ENCODE results near the gene OR8D4.
"Not testable (repeated sequence)": the region's sequence is repeated elsewhere in the genome, so short reads cannot be mapped to it uniquely, and the experiment has no call there.

OR8D4 gene

DNA sequence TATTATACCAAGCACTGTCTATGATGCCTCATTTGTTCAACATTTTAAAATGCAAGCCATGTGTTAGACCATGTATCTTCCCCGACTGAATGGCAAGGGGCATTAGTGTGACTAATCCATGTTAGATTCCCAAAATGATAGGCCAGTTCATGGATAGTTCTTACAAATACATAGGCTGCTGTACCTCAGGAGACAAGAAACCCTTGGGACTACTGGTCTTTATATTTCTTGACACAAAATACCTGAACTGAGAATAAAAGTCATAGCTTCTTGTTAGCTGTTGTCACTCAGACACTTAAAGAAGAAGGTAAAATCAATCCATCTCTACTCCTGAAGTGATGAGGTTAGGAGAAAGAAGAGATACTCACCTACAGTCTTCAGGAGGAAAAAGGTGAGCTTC is at the start of gene OR8D4:
OR8D4 (plus strand) TSS at position 301 of the 400 bp plus-strand sequence. CDS start 4,265 bp downstream, outside the sequence.
- H3K4me3 ChIP-seq (ENCODE audit: low read depth, low read length), result no peak within 1 kb of the TSS

DNA sequence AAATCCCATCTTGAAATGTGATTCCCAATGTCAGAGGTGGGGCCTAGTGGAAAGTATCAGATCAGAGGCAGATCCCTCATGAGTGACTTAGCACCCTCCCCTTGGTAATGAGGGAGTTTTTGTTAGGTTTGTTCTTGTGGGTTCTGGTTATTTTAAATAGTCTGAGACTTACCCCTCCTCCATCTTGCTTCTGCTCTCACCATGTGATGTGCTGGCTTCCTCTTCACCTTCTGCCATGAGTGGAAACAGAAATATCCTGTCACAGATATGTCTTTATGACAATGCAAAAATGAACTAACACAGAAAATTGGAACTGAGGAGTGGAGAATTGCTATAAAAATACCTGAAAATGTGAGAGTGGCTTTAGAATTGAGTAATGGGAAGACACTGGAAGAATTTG is 49.6 kb upstream of the OR8D4 start:
- H3K4me3 ChIP-seq (ENCODE audit: low read depth, low read length), result no peak overlapping the region

DNA sequence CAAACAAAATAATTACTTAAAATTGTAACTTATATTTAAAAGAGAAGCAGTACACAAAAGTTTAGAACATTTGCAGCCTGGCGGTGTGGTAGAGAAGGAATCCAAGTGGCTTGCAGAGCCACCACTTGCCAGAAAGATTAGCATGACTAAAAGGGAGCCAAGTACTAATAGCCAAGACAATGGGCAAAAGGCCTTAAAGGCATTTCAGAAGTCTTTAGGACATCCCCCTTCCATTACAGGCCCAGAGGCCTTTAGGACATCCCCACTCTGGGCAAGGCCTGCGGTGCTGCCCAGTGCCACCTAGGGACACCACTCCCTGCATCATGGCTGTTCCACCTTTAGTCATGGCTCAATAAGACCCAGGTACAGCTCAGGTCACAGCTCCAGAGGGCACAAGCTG is 48.9 kb upstream of the OR8D4 start:
- no peak overlapping the region for H3K4me3 ChIP-seq (ENCODE audit: low read depth, low read length)

DNA sequence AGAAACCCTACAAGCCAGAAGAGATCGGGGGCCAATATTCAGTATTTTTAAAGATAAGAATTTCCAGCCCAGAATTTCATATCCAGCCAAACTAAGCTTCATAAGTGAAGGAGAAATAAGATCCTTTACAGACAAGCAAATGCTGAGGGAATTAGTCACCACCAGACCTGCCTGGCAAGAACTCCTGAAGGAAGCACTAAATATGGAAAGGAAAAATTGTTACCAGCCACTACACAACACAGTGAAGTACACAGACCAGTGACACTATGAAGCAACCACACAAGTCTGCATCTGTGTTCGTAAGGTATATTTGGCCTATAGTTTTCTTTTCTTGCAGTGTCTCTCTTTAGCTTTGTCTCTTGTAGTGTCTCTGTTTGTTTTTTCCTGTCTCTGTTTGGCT is 45.5 kb upstream of the OR8D4 start:
- no peak overlapping the region for H3K4me3 ChIP-seq (ENCODE audit: low read depth, low read length)

DNA sequence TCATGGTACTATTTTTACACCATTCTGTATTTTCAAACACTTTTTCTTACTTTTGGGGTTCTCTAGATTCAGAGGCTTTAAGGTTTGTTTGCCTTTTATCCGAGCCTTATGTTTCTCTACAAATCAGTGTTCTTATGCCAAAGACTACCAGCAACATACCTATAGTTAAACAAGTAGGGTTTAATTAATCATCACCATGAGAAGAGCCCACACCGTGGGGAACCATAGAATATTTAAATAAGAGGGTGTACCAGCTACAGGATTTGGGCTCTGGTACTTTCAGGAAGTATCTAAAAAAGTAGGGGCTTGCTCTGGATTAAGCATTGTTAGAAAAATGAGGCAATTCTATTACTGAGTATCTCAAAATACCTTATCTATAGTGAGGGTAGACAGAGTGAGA is 42.2 kb upstream of the OR8D4 start:
- H3K4me3 ChIP-seq (ENCODE audit: low read depth, low read length), result no peak overlapping the region

DNA sequence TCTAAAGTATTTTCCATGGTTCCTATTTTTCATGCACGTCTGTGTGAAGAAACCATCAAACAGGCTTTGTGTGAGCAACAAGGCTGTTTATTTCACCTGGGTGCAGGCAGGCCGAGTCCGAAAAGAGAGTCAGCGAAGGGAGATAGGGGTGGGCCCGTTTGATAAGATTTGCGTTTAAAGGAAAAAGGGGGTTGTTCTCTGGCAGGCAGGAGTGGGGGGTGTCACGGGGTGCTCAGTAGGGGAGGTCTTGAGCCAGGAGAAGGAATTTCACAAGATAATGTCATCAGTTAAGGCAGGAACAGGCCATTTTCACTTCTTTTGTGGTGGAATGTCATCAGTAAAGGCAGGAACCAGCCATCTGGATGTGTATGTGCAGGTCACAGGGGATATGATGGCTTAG is 36.7 kb upstream of the OR8D4 start:
- H3K4me3 ChIP-seq (ENCODE audit: low read depth, low read length), result not testable (repeated sequence)

DNA sequence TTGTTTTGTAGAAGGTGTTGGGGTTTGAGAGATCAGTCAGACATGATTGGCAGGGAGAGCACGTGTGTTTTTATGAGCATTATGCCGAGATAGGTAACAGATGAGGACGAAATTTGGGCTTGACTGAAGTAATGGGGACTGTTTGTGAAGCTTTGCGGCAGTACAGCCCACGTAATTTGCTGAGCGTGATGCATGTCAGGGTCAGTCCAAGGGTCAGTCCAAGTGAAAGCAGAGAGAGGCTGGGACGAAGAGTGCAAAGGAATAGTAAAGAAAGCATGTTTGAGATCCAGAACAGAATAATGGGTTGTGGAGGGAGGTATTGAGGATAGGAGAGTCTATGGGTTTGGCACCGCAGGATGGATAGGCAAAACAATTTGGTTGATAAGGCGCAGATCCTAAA is 34.2 kb upstream of the OR8D4 start:
- not testable (repeated sequence) for H3K4me3 ChIP-seq (ENCODE audit: low read depth, low read length)

DNA sequence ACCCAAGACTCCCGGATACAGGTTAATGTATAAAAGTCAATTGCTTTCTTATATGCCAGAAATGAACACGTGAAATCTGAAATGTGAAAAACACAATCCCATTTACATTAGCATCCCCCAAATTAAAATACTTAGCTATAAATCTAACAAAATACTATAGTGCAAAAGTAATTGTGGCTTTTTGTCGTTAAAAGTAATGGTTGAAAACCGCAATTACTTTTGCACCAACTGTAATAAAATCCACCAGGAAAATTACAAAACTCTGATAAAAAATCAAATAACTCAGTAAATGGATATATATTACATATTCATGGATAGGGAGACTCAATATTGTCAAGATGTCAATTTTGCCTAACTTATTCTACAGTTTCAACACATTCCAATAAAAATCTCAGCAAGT is 21.1 kb upstream of the OR8D4 start:
- no peak overlapping the region for H3K4me3 ChIP-seq (ENCODE audit: low read depth, low read length)

DNA sequence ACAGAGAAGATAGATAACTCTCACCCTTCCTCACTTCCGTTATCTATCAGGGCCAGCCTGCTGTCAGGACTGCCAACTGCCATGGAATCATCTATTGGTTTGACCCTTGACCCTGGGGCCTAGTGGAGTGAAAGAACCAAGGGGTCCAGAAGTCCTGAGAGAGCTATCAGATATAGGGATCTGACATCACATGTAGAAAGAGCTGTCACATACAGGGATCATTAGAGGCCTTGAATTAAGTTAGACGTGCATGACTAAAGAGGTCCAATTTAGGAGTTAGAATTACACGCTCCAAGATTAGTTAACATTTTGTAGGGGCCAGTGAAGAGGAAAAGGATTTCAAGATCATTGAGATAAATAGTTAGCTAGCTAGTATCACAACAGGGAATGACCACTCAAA is 16.4 kb upstream of the OR8D4 start, which contains the start of gene TMEM225:
TMEM225 (minus strand) TSS at position 101 of the 400 bp plus-strand sequence. CDS start 245 bp downstream, outside the sequence.
- H3K4me3 ChIP-seq (ENCODE audit: low read depth, low read length), result no peak within 1 kb of the TSS

DNA sequence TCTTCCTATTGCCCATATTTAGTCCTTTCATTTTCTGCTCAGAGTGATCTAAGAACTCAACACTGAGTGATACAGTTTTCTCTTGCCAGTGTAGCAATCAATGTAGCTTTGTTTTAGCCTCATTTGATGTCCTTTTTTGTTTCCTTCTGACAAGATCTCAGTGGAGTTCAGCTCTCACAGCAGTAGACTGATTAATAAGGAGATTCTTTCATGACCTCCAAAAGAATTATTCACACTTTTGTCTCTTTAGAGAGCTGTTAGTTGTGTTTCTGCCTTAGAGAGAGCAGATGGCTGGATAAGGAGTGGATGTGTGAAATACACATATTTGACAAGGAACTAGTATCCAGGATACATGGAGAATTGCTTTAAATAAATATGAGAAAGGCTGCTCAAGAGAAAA is 9.9 kb upstream of the OR8D4 start:
- no peak overlapping the region for H3K4me3 ChIP-seq (ENCODE audit: low read depth, low read length)

DNA sequence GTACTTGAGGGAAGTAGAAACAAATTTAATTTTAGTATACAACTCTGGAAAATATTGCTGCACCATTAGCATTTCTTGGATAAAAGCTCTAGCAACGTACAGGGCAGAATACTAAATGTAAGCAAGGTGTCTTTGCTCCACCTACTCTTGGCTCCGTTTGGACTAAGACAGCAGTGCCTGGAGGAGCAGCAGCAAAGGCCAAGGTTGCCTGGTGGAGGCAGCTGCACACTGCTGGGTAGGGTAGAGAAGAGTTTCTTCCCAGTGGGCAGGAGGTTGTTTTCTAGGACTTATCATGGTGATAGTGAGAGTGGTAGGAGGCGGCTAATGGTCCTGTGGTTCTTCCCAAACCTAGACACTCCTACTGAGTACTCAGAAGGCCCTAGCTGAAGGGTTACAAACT is 2.2 kb upstream of the OR8D4 start:
- no peak overlapping the region for H3K4me3 ChIP-seq (ENCODE audit: low read depth, low read length)

DNA sequence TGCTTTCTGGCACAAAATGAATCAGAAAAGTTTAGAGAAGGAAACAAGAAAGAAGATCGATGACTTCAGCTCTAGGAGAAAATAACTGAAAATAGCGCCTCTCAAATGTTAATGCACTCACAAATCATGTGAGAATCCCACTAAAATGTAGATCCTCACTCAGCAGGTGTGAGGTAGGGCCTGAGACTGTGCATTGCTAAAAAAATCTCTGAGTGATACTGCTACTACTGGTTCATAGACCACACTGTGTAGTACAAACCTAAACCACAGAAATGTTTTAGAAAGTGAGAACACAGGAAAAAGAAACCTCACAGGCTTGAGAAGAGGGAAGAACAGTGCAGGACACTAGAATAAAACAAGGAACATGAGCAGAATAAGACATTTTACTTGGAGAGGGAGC is 2.0 kb downstream of the OR8D4 start:
- H3K4me3 ChIP-seq (ENCODE audit: low read depth, low read length), result no peak overlapping the region

DNA sequence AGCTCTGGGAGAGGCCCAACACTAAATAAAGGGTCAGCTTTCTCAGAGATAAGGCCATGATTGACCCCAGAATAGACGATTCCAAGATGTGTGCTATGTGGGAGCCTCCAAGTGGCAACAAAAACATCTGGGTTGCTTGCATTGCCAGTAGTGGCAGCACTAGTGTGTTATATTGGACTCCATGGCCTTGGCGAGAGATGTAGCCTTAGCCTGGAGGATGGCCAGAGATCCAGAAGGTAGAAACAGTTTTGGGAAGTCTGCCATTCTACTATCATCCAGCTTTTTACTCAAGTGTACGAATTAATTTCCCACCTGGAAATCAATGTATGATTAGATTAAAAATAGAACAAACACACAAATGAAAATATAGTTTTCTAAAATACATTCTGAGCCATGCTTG is 3.0 kb downstream of the OR8D4 start:
- no peak overlapping the region for H3K4me3 ChIP-seq (ENCODE audit: low read depth, low read length)

DNA sequence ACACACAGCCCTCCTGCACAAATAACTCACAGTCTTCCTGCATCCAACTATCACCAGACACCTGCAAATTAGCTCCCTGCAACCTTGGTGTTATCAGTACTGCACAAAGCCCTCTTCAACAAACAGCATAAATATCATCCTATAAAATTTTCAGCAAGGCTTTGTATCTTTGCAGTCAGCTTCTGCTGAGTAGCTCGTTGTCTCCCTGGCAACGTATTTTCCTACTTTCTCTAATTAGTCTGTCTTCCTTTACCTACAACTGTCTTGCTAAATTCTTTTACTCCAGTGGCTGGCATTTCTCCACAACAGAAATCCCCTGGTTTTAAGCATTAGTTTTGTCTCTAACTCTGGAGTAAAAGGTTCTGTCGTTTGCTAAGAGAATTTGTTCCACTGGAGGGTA is 3.9 kb downstream of the OR8D4 start:
- no peak overlapping the region for H3K4me3 ChIP-seq (ENCODE audit: low read depth, low read length)

DNA sequence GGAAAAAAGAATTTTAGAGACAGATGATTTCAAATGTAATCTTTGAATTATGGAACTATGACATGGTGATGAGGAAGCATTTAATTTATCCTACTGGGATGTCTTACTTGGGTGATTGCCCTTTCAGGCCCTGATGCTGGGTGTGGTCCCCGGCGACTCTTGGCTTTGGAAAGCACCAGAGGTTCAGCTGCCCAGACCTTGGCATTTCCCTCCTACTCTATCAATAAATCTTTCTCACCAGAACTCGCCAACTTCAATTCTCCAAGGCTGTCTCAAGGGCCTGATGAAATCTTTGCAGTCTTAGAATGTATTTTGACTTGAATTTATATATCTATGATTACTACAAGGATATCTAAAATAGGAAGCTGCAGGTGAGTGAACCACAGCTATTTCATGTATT is 19.0 kb downstream of the OR8D4 start:
- no peak overlapping the region for H3K4me3 ChIP-seq (ENCODE audit: low read depth, low read length)

DNA sequence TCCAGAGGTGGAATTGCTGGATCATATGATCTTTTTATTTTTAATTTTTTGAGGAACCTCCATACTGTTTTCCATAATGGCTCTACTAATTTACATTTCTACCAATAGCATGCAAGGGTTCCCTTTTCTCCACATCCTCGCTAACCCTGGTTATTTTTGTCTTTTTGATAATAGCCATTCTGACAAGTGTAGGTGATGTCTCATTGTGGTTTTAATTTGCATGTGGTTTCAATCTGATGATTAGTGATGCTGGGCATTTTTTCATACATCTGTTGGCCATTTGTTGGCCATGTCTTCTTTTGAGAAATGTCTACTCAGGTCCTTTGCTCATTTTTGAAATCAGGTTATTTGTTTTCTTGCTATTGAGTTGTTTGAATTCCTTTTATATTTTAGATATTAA is 22.1 kb downstream of the OR8D4 start:
- H3K4me3 ChIP-seq (ENCODE audit: low read depth, low read length), result no peak overlapping the region

DNA sequence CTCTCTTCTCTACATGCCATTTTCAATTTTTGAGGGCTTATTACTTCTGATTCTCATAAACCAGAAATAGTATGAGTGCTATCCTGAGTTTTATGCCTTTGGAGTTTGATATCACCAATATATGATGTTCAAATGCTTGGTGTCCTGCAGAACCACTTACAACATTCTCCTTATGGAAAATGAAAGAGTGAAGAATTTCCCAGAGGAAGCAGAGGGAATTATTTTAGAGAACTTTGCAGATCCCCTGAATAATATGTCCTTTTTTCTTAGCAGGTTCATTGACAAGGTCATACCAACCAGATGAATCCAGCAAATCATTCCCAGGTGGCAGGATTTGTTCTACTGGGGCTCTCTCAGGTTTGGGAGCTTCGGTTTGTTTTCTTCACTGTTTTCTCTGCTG is 37.4 kb downstream of the OR8D4 start, which contains the start of gene OR4D5:
OR4D5 (plus strand) TSS at position 301 of the 400 bp plus-strand sequence; CDS start at position 301, 0 bp downstream.
- H3K4me3 ChIP-seq (ENCODE audit: low read depth, low read length), result no peak within 1 kb of the TSS

DNA sequence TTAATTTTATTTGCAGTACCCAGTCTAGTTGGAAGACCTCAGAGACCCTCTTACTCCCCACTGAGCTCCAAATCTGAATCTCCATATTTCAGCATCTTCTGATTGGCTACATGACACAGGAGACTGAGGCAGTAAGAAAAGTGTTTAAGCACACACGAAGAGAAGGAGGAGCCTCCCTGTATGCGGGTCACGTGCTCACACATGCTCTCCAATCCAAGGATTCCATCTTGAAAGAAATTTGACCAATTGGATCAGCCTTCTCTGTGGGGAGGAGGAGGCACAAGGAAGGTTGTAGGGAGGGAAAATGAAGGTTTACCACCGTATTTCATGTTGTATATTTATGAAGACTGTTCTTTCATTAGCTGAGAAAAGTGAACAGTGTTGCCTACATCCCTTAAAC is 40.4 kb downstream of the OR8D4 start:
- H3K4me3 ChIP-seq (ENCODE audit: low read depth, low read length), result no peak overlapping the region

DNA sequence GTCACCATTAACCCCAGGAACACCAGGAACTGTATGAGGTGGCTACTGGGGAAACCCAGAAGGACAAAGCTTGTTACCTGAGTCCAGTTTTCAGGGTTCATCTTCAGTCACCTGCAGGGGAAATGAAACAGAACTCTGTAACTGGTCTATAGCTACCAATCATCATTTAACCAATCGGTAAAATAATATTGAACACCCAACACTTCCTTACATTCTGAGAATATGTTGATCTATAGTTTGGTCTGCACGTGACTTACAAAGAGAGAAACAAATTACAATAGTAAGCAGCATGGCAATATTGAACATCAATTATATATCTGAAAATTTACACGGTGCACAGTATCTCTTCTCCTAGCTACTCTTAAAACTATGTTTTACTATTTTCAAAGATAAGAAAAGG is 41.8 kb downstream of the OR8D4 start, which contains the start of gene OR6T1:
OR6T1 (minus strand) TSS at position 101 of the 400 bp plus-strand sequence; CDS start at position 101, 0 bp downstream.
- no peak within 1 kb of the TSS for H3K4me3 ChIP-seq (ENCODE audit: low read depth, low read length)

DNA sequence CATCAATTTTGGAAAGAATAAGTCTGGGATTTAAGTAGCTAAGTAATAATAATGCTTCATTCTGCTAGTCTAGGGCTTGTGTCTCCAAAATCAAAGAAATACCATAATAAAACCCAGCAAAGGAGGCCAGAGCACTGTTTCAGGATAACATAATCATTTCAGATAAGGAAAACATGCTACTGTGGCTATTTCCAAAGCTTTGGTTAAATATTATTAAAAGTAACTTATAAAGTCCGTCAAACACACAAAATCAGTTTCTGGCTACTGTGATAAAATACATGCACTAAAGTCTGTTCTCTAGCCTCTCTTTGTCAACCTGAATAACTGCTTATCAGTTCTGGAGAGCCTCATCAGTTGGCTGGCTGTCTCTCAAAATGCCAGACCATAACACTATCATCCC is 43.2 kb downstream of the OR8D4 start:
- H3K4me3 ChIP-seq (ENCODE audit: low read depth, low read length), result no peak overlapping the region

DNA sequence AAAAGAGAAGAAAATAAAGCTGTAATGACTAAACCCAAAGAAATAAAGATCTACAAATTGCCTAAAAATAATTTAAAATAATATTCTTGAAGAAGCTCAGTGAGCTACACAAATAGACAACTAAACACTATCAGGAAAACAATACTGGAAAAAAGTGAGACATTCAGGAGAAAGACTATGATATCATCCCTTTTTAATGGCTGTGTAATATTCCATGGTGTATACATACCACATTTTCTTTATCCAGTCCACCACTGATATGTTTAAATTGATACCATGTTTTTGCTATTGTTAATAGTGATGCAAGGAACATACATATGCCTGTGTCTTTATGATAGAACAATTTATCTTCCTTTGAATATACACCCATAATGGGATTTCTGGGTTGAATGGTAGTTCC is 54.8 kb downstream of the OR8D4 start:
- no peak overlapping the region for H3K4me3 ChIP-seq (ENCODE audit: low read depth, low read length)

Data from iPS-11a (cell line).